GM19193 (cell line): Measurements from ENCODE around the gene TCTA.

Experiments used
- POLR2A ChIP-seq: IDR thresholded peaks from 4 replicates; pipeline ENCODE4 v1.6.1; 2011; ENCODE audit not compliant: insufficient read depth, insufficient read length; ENCODE audit errors: extremely low read depth

Gene TCTA

DNA sequence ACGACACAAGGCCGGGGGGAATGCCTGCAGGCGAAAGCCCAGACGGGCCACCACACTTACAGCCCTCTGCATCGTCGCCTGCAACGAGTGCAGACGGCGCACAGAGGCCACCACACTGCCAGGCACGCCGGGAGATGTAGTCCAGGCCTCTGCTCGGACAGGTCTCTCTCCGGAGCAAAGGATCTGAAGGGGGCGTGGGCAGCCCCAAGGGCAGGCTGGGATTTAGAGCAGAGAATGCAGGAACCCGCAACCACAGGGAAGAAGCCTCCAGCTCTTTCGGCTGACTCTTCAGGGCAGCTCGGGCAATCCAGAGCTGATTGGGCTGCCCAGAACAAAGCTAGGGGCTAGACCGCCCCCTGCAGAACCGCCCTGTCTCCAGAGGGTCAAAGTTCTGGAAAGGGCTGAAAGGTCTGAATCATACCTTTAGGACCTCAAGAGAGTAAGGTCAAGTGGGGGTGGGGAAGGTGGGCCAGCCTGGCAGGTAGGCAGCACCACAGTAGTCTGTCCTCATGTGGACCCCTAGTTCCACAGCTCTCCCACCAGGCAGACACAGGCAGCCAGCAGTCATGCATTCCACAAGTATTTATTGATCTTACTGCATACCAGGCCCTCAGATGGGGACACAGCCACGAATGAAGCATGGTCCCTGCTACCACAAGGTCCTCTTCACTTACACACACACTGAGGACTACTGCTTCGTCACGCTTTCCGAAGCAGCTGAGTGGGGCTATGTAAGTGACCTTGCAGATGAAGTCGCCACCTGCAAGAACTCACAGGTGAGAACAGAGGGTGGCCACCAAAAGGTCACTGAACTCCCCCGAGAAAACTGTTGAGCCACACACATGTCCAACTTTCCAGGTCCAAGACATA lies 10.4 kb downstream of the TCTA start, which contains the start of gene AMT:
Gene AMT, minus strand, starts transcription at position 95 of the 870 bp plus-strand sequence. Its CDS starts 23 bp downstream, at position 72.
- TF ChIP-seq POLR2A: no peak

DNA sequence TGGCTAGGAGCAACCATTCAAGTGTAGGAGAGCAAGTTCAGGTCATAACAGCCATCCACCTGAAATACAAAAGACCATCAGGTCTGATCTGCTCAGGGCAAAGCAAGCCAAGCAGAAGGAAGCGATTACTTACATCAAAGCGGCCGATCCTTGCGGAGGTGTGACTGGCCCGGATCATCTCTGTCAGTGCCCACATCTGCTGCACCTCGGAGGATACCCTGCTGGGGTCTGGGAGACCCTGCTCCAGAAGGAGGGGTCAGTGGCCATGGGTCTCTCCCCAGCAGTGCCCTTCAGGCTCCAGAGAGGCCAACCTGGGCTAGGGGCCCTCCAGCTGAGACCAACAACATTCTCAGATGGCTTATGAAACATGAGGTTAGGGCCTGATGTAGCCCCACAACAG lies 12.6 kb downstream of the TCTA start:
- no peak for TF ChIP-seq POLR2A

DNA sequence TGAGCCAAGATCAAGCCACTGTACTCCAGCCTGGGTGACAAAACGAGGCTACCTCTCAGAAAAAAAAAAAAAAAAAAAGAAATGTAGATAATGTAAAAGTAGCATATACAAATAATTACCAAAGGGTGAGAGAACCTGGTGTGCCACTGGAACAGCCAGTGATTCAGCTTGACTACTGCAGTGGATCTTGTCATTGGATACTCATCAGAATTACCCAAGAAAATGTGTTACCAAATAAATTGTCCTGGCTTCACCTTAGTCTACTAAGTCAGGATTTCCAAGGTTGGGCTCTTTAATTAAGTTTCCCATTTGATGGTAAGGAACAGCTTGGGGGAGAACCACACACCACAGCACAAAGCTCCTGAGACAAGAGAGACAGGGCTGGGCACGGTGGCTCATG lies 15.4 kb downstream of the TCTA start:
- no peak for TF ChIP-seq POLR2A

DNA sequence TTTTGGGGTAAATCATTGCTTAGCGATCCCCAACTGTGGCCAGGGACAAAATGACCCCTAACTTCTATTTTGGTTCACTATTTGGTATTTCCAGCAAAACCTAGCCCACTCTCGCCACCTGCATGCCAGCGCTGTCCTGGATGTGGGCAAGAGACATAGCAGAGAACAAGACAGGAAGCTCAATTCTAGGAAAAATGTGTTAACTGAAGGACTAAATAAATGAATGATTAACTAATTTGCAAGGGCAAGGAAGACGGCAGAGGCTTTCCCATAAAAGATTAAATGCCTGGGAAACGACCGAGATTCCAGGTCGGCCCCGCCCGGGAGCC lies 16.5 kb downstream of the TCTA start:
- TF ChIP-seq POLR2A: no peak

DNA sequence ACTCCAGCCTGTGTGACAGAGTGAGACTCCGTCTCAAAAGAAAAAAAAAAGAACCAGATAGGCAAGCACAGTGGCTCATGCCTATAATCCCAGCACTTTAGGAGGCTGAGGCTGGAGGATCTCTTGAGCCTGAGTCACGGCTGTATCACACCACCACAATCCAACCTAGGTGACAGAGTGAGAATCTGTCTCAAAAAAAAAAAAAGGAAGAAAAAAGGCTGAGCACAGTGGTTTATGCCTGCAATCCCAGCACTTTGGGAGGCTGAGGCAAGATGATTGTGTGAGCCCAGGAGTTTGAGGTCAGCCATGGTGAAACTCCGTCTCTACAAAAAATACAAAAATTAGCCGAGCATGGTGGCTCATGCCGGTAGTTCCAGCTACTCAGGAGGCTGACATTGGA lies 22.5 kb downstream of the TCTA start:
- TF ChIP-seq POLR2A: no peak

DNA sequence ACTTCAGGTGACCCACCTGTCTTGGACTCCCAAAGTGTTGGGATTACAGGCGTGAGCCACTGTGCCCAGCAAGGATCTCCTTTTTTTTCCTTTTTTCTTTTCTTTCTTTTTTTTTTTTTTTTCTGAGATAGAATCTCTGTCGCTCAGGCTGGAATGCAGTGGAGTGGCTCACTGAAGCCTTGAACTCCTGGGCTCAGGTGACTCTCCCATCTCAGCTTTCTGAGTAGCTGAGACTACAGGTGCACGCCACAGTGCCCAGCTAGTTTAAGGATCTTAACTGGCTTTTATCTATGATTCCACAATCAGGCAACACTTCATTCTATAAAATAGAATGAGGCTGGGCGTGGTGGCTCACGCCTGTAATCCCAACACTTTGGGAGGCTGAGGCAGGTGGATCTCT lies 33.2 kb downstream of the TCTA start:
- no peak for TF ChIP-seq POLR2A

DNA sequence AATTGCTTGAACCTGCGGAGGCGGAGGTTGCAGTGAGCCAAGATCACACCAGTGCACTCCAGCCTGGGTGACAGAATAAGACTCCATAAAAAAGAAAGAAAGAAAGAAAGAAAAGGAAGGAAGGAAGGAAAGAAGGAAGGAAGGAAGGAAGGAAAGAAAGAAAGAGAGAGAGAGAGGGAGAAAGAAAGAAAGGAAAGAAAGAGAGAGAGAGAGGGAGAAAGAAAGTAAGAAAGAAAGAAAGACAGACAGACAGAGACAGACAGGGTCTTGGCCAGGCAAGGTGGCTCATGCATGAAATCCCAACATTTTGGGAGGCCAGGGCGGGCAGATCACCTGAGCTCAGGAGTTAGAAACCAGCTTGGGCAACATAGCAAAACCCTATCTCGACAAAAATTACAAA lies 41.4 kb downstream of the TCTA start:
- no peak for TF ChIP-seq POLR2A

DNA sequence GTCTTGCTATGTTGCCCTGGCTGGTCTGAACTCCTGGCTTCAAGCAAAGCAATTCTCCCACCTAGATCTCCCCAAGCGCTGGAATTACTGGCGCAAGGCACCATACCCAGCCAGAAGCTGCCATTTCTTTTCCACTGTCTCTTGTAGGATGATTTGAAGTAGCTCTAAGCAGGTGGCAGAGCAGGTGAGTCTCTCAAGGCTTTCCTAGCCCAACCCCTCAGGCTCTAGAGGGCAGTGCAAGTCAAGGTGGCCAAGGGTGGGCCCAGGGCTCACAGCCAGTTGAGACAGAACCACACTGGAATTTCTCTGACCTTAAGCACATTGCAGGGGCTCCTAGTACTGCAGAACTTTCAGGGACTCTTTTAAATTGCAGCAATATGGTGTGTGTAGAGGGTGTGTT lies 42.2 kb downstream of the TCTA start:
- no peak for TF ChIP-seq POLR2A

DNA sequence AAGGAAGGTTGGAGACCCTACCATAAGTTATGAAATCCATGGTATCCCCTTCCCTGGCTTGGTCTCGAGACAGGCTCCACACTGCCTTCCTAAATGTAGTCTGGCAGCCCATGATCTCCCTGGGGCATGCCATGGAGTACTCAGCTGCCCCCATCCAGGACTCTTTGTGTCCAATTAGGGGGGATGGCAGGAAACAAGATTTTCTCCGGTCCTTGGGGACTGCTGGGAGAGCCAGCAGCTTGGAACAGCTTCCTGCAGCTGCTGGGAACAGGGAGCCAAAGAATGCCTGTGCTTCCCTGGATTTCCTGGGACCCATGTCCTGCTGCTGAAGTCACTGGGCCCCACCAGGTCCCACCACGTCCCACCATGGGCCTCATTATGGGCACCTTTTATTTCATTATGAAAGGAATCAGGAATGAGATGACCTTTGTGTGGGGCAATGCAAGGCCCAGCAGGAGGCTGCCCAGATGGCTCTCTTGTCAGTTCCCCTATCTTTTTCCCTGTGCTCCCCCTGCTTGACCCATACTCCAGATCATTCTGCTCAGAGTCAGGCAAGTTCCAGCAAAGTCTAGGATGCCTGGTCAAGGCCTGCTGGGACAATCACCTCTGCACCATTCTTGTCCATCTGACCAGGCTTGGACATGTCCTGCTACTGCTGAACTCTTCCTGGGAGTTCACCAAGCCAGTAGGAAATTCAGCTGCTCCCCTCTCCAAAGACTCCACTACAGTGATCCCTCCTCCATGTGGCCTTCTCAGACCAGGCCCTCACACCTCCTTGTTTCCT lies 42.9 kb downstream of the TCTA start:
- TF ChIP-seq POLR2A: no peak

DNA sequence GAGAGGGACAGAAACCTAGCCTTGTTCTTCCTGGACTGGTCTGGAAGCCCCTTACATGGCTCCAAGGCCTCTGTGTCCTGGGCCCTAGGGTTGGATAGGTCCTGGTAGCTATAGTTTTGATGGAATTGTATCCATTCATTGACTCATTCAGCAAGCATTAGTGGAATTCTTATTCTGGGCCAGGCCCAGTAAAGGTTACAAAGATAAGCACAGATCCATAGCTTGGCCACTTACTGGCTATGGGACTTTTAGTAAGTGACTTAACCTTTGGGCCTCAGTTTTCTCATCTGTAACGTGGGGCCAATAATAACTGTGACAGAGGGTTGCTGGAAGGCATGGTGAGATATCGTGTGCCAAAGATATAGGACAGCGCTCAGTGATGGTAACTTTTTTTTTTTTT lies 44.2 kb downstream of the TCTA start:
- no peak for TF ChIP-seq POLR2A

DNA sequence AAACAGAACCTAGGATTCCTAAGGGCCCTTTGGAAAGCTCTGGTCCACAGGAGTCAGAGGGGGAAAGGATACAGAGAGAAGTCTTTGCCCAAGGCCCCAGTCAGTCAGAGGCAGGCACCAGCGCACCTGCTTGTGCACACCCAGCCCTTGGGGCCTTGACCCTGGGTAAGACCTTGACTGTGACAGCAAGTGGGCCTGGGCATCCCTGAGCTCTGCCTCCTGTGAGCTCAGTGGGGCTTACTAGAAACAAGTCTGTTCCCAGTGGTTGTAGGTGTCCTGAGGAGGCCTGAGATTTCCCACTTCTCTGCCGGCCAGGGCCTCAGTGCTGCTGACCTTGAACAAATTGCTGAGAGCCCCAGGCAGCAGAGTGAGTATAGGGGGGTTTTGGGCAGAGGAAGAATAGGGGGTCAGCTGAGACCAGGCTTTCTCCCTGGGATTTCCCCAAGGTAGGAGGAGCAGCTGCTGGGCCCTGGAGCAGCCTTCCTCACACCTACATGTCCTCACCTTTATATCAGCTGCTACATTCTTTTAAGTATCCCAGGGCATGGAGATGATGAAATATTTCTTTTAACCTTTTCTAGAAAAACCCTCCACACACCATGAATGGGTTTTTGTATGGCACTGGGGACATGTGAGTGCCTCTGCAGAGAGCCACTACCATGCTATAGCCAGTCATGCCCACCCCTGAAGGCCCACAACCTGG lies 48.1 kb downstream of the TCTA start:
- no peak for TF ChIP-seq POLR2A

DNA sequence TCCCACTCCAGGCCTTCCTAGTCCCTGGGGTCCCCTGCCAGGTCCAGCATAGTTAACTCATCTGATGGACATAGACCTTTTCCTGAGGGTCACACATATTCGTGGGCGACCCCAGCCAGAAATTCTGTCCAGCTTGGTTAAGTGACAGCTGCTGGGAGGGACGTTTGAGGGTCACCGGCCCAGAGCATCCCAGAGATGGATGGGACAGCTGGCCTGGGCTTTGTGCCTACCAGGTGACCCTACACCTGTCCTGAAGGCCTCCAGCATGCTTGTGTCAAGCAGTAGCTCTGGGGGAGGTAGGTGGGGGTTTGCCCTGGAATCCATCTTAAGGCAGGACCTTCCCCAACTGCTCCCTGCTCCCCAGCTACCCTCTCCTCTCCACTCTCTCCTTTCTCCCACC lies 48.7 kb downstream of the TCTA start:
- no peak for TF ChIP-seq POLR2A

DNA sequence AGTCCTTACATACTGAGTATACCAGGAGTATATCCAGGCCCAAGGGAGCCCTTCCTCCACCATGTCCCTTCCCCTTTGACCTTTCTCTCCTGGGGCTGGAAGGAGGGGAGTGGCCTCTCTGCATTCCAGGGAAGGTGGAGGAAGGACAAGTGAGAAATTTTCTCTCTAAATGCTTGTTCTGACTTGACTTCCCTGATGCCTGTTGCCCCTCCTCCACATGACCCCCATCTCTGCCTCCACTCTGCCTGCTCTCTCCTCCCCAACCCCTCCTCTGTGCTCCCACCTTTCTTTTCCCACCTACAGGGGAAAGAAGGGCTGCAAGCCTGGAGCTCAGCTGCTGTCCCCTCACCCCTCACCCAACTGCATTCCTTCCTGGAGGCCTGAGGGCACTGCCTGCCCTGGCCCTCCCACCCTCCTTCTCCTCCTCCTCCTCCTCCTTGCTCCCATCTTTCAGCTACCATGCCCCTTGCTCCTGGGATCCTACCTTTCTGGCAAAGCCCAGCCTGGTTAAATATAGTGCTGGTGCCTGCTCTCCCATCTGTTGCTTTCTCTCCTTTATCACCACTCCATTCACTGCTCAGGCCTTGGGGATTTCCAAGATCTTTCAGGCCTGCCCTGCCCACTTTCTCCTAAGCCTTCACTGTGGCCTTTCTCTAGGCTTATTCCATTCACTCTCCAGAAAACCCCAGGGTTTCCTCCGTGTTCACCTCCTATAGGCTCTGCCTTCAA lies 49.4 kb downstream of the TCTA start:
- TF ChIP-seq POLR2A: no peak

DNA sequence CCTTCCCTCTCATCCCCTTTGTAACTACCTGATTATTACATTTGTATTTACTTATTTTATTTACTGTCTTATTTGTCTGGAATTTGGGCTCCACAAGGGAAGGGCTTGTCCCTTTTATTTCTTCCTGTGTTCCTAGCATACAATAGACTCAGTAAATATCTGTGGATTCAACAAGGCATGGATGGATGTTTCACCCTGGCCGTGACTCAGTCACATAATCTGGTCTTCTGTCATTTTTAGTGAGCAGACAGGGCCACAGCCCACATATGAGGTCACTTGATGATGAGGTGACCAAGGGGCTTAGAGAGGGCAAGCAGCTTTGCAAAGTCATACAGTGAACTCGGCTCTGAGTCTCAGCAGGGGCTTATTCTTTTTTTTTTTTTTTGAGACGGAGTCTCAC lies 50.0 kb downstream of the TCTA start:
- TF ChIP-seq POLR2A: no peak
